HG03571 (cell line): ENCODE measurements around the gene LMF1.
"Not testable (repeated sequence)": the region's sequence is repeated elsewhere in the genome, so short reads cannot be mapped to it uniquely, and the experiment has no call there.

ENCODE experiments used
- ATAC-seq: cut with Tn5 transposase; IDR thresholded peaks from one replicate; pipeline ENCODE4 v1.9.1; 2021; ENCODE audit not compliant: unreplicated experiment

Gene LMF1

GRCh38 chr16:972316-973002, 1.7 kb upstream of the LMF1 start:
- no peak for ATAC-seq

- ATAC-seq, result no peak
Observed at GRCh38 chr16:971981-972315, 1.2 kb upstream of the LMF1 start.

GRCh38 chr16:971582-971905, 760 bp upstream of the LMF1 start:
- no peak for ATAC-seq

DNA sequence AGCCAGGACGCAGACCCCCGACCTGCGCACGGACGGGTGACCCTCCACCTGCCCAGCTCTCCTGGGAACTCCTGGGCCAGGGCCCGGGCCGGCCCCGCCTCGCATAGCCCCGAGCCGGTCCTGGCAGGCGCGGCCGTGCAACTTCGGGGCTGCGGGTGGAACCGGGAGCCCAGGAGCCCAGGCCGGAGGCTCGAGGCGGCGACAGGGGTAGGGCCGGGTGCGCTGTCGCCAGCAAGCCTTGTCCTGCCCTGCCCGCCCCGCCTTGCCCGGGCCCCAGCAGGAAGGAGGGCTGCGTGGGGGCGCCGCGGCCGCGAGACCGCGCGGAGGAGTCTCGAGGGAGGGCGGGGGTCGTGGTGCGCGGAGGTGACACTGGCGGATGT, 408 bp downstream of the LMF1 start:
- ATAC-seq, result peak; percentile 41

DNA sequence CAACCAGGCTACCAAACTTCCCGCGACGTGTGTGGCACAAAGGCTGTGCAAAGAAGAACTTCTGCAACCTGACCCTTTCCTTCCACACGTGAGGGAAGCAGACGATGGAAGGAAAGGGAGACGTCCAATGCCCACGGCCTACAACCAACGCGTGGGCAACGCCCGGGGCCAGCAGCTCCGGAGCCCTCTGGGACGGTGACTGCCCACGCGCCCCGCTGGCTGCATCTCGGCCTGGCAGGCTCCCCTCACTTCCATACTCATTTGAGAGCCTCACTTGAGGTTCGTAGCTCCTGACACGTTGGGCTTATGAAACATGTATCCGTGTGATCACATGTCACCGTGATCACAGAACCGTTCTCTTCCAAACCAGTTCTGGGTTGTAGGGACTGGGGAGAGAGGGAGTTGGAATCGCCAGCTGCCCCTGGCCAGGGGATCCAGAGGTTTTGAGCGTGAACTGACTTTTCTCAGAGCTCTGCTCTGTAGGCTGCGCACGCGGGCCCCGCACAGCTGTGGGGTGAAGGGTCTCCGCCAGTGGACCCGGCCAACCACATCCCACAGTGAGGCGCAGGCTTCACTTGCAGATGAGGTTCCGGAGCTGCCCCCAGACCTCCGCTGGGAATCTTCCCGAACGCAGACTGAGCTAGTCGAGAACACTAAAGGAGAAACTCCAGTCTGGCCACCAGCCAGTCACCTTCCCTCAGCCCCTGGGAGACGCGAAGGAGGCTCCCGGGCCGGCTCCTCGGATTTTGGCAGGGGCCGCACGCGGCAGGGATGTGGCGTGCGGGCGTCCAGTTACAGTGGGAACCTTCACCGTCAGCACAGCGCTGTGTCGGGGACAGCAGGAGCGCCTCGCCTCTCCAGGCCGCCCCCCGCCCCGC, 1.0 kb downstream of the LMF1 start:
- ATAC-seq, result no peak

- no peak for ATAC-seq
Observed at GRCh38 chr16:968620-969019, 2.2 kb downstream of the LMF1 start.

DNA sequence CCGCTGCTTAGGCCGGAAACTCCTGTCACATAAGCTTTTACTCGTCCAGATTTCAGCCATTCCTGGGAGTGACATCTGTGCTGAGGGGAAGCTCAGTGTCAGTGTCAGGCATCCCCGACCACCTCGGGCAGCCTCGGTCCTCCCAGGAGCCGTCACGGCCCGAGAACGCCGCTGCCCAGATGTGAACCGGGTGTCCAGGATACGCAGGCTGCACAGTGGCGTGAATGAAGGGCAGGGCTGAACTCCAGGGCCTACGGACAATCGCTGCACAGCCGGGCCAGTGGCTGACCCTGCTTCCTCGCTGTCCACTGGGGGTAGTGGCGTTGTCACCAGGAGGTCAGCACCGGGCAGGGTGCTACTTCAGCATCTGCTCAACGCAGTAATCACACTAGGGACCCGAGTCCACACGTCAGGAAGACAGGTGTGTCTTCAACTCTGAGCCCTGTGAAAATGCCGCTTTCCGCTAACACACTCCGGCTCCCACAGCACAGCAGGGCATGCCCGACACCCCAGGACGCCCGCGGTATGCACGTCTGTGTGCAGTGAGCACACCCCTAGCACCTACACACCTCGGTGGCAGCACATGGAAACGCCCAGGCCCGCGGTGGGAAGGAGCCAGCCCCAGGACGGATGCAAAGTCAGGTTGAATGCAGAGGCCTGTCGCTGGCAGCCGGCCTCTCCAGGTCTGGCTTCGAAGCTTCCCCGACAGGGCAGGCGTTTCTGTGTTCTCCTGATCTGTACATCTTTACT, 3.1 kb downstream of the LMF1 start:
- ATAC-seq, result no peak

DNA sequence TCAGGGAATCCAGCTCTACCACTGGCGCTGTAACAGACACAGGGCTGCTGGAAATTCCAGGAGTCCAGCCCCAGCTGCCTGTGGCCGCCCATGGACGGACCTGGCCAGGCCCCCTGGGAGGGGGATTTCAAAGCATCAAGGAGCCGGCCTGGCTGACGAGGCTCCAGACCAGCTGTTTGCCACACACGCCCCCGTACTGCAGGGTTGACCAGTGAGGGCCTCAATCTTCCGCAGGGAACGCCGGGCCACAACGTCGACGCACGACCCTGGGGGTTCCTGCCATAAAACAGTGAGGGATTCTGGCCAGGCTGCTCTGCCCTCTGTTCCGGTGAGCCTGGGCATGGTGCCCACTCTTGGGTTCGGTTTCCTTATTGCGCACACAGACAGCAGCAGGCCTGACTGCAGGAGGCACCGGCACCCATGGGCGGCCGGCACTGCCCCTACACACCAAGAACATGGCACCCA, 3.7 kb downstream of the LMF1 start:
- ATAC-seq, result no peak

GRCh38 chr16:966505-966904, 4.3 kb downstream of the LMF1 start:
- ATAC-seq, result no peak

- no peak for ATAC-seq
Observed at GRCh38 chr16:966035-966434, 4.7 kb downstream of the LMF1 start.

- ATAC-seq, result no peak
Observed at GRCh38 chr16:965487-965886, 5.3 kb downstream of the LMF1 start.

DNA sequence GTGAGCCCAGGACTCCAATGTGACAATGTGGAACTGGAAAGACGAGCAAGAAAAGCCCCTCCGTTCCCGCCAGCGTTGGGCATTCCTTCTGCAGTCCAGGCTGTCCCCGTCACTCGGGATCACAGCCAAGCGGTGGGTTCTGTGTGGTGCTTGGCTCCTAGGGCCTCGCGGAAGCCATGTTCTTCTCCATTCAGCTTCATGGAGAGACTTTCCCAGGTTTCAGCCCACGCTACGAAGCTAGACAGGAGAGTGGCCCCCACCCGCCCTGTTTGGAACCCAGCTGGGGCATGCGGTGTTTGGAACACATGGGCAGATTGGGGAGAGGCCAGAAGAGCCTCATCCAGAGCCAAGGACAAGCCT, 5.8 kb downstream of the LMF1 start:
- no peak for ATAC-seq

DNA sequence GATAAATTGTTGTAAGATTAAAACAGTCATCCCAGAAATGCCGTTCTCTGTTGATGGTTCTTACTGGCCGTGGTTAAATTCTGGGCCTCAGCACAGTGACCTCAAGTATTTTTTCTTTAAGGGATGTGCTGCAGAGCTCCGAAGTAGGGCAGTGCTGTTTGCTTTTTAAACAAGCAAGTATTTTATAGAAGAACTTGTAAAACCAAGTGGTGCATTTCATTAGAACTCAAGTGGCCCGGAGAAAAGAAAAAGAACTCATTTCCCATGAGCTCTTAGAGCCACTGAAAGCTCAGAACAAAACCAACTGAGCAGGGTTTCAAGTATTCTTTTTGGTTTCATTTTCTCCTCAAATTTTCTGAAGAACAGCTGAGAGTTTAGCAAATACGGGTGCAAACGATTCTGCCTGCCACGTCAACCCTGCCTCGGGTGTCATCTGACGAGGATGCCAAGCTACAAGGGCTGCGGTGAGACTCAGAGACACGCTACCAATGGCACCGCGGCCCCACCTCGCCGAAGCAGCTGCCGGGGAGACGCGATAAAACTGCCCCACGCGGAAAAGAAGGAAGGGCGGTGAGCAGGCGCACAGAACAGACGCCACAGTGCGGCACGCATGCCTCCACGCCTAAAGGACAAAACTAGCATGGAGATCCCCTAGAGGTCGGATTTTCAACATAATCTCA, 6.3 kb downstream of the LMF1 start:
- no peak for ATAC-seq

GRCh38 chr16:963913-964312, 6.9 kb downstream of the LMF1 start:
- ATAC-seq, result no peak

- ATAC-seq, result no peak
Observed at GRCh38 chr16:962901-963814, 7.6 kb downstream of the LMF1 start.

- ATAC-seq, result no peak
Observed at GRCh38 chr16:962366-962765, 8.4 kb downstream of the LMF1 start.

GRCh38 chr16:959232-960040, 11.3 kb downstream of the LMF1 start:
- ATAC-seq, result no peak

DNA sequence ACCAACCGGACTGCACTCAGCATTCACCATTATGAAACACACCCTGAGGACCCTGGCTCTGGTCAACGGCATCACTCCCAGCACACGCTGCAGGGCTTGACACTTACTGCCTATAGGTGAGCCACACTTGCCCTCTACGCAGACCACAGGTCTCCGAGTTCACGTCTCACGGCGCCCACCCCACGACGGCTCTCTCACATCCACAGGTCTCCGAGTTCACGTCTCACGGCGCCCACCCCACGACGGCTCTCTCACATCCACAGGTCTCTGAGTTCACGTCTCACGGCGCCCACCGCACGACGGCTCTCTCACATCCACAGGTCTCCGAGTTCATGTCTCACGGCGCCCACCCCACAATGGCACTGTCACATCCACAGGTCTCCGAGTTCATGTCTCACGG, 15.0 kb downstream of the LMF1 start:
- not testable (repeated sequence) for ATAC-seq

GRCh38 chr16:953818-954217, 17.0 kb downstream of the LMF1 start:
- not testable (repeated sequence) for ATAC-seq

GRCh38 chr16:952321-952720, 18.5 kb downstream of the LMF1 start:
- ATAC-seq, result no peak
